Fibroblast of peridontal ligament (primary cell): ENCODE results near the gene ADAMTS6.
A peak's percentile ranks its signal among the peaks of the same experiment; 100 is the strongest.

Experiments used
- DNase-seq: peaks from one replicate; pipeline ENCODE4 v3.0.0-alpha.2; 2010; ENCODE audit errors: extremely low read depth

ADAMTS6 gene

GRCh38 chr5:65288657-65289056 lies 193.1 kb downstream of the ADAMTS6 start:
- DNase-seq: no peak

DNA sequence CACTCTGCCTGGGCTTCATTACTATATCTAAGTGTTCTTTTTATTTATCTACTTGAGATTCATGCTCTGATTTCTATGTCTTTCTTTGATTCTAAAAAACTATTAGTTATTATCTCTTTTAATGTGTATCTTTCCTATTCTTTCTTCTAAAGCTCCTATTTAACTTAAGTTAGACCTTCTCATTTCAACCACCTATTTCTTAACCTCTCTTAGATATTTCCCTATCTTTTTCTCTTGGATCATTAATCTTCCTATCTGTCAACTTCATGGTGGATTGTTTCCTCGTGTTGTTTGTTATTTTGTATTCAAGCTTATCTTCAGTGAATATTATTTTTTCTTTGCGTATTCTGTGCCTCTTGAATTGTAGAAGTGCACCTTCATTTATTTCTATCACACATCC lies 202.1 kb downstream of the ADAMTS6 start:
- no peak for DNase-seq

DNA sequence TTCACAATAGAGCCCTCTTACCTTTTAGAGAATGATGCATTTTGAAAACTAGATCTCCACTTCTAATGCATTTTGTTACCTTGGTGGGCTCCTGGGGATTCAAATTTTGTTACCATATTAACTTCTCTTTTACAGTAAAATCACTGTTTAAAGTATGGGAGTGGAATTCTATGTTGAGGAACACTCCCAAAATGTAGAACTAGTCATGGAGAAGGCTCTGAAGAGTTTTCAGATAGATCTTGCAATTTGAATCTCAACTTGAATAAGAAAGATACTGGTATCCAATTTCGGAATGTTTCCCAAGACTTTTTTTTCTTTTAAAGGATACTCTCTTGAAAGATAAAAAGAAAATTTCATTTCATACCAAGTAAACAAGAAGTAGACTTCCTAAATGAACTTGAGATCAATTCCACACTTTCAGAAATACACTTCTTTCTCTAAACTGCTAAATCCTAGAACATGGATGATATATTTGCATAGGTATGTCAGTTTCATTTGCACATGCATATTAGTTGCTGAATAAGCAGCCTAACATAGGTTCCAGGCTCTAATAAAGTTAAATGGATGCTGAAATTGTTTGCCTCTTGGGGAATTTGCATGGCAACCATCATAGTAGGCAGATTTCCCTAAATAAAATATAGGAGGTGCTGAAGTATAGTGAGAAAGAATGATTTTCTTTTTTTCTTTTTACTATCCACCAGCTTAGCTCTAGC lies 205.4 kb downstream of the ADAMTS6 start:
- DNase-seq: no peak

DNA sequence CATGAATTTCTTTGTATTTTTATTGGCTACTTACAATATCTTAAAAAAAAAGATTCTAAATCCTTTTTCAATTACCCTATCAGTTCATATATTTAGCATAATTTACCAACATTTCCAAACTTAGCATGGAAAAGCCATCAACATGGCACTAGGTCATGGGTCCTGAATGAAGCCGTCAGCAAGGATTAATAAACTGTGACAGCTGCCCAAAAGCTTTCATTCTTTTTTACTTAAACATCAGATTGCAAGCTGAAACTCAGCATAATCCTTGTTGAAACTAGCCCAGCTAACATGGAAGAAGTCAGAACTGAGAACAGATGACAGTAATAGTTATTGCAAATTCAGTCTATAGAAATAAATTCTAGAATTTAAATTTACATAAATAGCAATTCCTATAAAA lies 209.8 kb downstream of the ADAMTS6 start:
- DNase-seq: no peak

GRCh38 chr5:65268525-65268924 lies 213.2 kb downstream of the ADAMTS6 start:
- DNase-seq: no peak

DNA sequence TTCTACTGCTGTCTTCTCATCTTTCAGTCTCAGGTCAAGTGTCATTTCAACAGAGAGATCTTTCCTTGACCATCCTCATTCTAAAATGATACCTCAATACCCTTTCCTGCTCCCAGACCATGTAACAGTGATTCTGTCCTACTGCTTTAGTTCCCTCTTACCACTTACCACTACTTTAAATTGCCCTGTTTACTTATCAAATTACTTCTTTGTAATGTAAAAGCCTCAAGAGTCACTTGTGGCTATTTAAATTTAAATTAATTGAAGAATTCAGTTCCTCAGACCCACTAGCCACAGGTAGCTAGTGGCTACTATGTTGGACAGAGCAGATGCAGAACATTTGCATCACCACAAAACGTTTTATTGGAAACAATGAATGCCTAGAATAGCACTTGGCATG lies 217.3 kb downstream of the ADAMTS6 start:
- DNase-seq: no peak

DNA sequence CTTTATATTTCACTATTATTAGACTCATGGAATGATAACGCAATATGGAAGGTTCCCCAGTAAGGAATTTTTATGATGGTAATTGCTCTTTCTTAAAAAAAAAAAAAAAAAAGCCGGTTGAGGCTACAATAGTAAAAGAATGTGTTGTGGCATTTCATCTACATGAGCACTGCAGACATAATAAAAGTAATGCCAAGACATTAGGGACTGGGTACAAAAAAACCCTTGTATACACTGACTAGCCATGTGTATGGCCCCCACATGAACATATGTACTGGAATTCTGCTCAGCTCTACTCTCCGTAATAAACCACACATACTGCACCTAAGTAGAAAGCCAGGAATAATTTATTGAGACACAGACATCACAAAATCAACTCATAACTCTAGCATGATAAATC lies 218.4 kb downstream of the ADAMTS6 start:
- no peak for DNase-seq

- peak; percentile 91 for DNase-seq
These were observed 219.1 kb downstream of the ADAMTS6 start for GRCh38 chr5:65262649-65263059.

DNA sequence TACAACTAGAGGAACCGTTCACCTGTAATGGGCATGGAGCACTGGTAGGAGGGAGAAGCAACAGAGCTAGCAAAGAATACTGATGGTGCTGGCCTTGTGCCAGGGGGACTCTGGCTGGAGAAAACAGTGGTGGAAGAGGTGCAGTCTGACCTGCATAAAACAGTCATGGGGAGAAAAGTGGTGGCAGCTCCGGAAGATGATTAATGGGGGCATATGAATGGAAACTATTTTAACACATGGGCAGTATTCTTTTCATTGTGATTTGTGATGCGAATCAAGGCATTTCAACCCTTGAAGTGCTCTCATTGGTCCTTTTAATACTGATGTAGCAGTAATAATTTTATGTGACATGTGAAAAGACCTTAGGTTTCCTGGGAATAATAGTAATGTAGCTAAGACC lies 219.6 kb downstream of the ADAMTS6 start:
- no peak for DNase-seq

DNA sequence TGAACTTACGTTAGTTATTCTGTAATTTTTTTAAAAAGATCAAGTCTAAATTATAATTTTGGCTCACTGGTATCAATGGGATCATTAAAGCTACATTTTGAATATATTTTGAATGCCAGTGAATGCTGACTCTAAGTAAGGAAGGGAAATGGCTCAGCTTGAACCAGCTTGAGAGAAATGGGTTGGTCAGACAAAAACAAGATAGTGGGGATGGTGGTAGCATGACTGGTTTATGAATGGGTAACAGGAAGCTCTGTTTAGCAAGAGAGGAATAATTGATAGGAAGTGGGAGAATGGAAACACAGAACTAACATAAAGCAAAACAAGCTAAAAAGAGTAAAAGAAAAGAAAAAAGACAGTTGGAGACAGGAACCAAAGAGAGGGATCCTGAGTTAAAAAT lies 220.2 kb downstream of the ADAMTS6 start:
- DNase-seq: no peak

DNA sequence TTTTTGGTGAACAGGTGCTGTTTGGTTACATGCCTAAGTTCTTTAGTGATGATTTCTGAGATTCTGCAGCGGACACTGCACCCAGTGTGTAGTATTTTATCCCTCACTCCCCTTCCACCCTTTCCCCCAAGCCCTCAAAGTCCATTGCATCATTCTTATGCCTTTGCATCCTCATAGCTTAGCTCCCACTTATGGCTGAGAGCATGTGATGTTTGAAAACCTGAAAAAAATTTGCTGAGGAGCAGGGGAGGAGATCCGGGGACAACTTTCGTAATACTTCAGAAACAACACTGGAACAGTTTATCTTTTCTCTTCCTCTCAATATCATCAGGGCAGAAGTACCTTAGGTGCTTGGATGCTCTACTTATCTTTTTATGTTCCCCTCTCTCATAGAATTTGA lies 226.4 kb downstream of the ADAMTS6 start:
- no peak for DNase-seq

DNA sequence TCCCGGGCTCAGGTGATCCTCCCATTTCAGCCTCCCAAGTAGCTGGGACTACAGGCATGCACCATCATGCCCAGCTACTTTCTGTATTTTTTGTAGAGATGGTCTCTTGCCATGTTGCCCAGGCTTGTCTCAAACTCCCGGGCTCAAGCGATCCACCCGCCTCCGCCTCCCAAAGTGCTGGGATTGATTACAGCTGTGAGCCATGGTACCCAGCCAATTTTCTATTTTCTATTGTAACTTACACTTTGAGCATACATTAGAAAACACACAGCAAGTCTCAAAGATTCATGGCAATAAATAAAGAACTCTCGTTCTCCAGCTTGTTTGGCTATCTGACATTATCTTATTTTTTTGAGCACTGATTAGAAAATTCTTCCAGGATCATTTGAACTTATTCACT lies 228.7 kb downstream of the ADAMTS6 start:
- DNase-seq: no peak

- no peak for DNase-seq
These were observed 232.8 kb downstream of the ADAMTS6 start for GRCh38 chr5:65248896-65249295.

GRCh38 chr5:65247594-65247993 lies 234.1 kb downstream of the ADAMTS6 start:
- DNase-seq: no peak

GRCh38 chr5:65246741-65247140 lies 235.0 kb downstream of the ADAMTS6 start:
- no peak for DNase-seq

DNA sequence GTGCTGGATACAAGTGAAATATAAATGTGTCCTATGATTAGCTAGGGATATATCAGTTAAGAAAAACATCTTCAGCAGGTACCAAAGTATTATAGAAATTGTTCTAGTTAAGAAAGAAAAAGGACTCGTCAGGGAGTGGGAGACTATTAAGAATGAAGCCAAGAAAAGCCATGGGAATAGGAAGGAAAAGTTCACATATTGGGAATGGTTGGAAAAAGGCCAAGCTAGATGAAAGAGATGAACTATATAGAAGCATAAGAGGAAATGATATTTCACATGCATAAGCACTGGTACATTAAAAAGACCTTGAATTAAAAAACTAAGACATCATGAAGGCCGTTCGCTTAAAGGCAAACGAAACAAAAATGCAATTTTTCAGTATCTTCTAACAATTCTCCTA lies 237.7 kb downstream of the ADAMTS6 start:
- DNase-seq: no peak

- no peak for DNase-seq
These were observed 238.6 kb downstream of the ADAMTS6 start for GRCh38 chr5:65243161-65243560.

- DNase-seq: no peak
These were observed 251.9 kb downstream of the ADAMTS6 start for GRCh38 chr5:65229841-65230240.

- no peak for DNase-seq
These were observed 267.7 kb downstream of the ADAMTS6 start for GRCh38 chr5:65213921-65214525.

- peak; percentile 79 for DNase-seq
These were observed 272.4 kb downstream of the ADAMTS6 start for GRCh38 chr5:65209341-65209740.

DNA sequence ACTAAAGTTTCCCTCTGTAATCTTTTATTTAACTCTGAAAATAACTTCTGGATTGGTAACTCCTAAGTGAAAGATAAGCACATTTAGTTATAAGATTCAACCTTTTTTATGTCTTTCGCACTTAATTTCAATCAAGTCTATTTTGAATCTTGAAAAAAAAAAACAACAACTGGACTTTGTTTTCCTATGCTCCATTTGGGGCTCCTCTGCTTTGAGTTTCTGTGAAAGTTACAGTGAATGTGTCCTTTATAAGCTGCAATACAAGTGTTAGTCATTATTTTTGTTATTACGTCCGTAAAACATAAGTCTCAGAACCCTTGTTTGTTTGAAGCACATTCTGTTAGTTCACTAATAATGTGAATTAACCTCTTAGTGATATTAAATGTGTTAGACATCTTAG lies 276.8 kb downstream of the ADAMTS6 start:
- DNase-seq: peak; percentile 41

DNA sequence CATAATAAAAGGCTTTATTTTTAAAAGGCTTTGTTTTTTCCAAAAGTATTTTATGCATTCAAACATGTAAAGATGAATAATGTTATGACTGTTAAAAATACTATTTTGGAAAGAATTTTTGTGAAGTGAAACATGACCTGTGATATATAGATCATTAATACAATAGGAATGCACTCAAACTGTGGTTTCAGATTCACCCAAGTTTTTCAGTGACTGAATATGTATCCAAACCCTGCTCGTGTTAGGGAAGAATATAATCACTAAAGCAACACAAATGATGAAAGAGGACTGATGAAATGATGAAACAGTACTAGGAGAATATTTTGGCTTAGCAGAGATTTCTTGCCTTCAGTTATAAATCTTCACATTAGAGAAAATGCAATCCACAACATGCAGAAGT lies 278.0 kb downstream of the ADAMTS6 start:
- peak; percentile 93 for DNase-seq

- peak; percentile 95 for DNase-seq
These were observed 281.6 kb downstream of the ADAMTS6 start for GRCh38 chr5:65199993-65200675.
